Left colon (tissue), 2 donors: ENCODE results near the gene MAP2K2. TPM values are rescaled to one million over a fixed set of nuclear protein-coding genes. Genes with fewer than 3 reads are reported as not detected.

Source experiments
- total RNA-seq, 2 donors: library from RNA; stranded (reverse); fragmentation: NEBNext Ultra II Directional; extraction: Animal tissue kit (Norgen Biotek cat#: 25700); gene quantifications; one replicate each; pipeline ENCODE4 v1.2.1, GENCODE V29; 2021
- donor health status: DM: no; HTN: no; CAD: no.
- donor health status: DM: yes; HTN: yes; CAD: no.

MAP2K2 gene
- total RNA-seq, 2 donors from 2014 or later = 208 to 229 TPM

Other genes starting within 250 kb of the MAP2K2 start
- under 1 TPM; 0.06 to 0.28 TPM for gene ATCAY, start 243.4 kb downstream of the MAP2K2 start, total RNA-seq
- not detected for gene NMRK2, start 191.1 kb downstream of the MAP2K2 start, total RNA-seq
- gene DAPK3, start 153.0 kb downstream of the MAP2K2 start, total RNA-seq = 10 to 100 TPM; 52.2 to 74.6 TPM
- 1,000 to 10,000 TPM; 1,955 to 2,053 TPM for gene EEF2, start 138.7 kb downstream of the MAP2K2 start, total RNA-seq
- 10 to 100 TPM; 25.1 to 27.7 TPM for gene PIAS4, start 116.4 kb downstream of the MAP2K2 start, total RNA-seq
- gene ZBTB7A, start 57.2 kb downstream of the MAP2K2 start, total RNA-seq = 100 to 1,000 TPM; 110 to 124 TPM
- 1 to 10 TPM; 6.7 to 7.0 TPM for gene CREB3L3, start 29.5 kb upstream of the MAP2K2 start, total RNA-seq
- 100 to 1,000 TPM in 1 of 2 donors, 10 to 100 TPM in 1; 96.1 to 149 TPM for gene SIRT6, start 58.4 kb upstream of the MAP2K2 start, total RNA-seq
- gene ANKRD24, start 58.6 kb upstream of the MAP2K2 start, total RNA-seq = 1 to 10 TPM; 1.0 to 1.1 TPM
- gene EBI3, start 105.4 kb upstream of the MAP2K2 start, total RNA-seq = 1 to 10 TPM in 1 of 2 donors, under 1 TPM in 1; 0.40 to 2.6 TPM
- 10 to 100 TPM; 17.8 to 18.1 TPM for gene YJU2, start 123.0 kb upstream of the MAP2K2 start, total RNA-seq
- gene SHD, start 155.1 kb upstream of the MAP2K2 start, total RNA-seq = 10 to 100 TPM; 23.6 to 25.0 TPM
- gene TMIGD2, start 178.3 kb upstream of the MAP2K2 start, total RNA-seq = 1 to 10 TPM in 1 of 2 donors, under 1 TPM in 1; 0.85 to 2.1 TPM
- gene FSD1, start 180.5 kb upstream of the MAP2K2 start, total RNA-seq = 1 to 10 TPM in 1 of 2 donors, under 1 TPM in 1; 0.95 to 1.1 TPM
- gene STAP2, start 214.7 kb upstream of the MAP2K2 start, total RNA-seq = 100 to 1,000 TPM; 222 to 249 TPM
- 10 to 100 TPM; 77.3 to 84.6 TPM for gene MPND, start 219.4 kb upstream of the MAP2K2 start, total RNA-seq